ENCODE results near the gene NIPBL.
A peak's percentile ranks its signal among the peaks of the same experiment; 100 is the strongest.
"Not testable (repeated sequence)": the region's sequence is repeated elsewhere in the genome, so short reads cannot be mapped to it uniquely, and the experiment has no call there.

Gene NIPBL

DNA sequence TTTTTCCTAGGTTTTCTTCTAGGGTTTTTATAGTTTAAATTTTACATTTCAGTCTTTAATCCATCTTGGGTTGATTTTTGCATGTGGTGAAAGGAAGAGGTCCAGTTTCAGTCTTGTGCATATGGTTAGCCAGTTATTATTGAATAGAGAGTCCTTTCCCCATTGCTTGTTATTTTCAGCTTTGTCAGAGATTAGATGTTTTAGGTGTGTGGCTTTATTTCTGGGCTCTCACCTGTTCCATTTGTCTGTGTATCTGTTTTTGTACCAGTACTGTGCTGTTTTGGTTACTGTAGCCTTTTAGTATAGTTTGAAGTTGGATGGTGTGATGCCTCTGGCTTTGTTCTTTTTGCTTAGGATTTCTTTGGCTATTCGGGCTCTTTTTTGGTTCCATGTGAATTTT, 25.8 kb downstream of the NIPBL start:
- DNase-seq = no peak

DNA sequence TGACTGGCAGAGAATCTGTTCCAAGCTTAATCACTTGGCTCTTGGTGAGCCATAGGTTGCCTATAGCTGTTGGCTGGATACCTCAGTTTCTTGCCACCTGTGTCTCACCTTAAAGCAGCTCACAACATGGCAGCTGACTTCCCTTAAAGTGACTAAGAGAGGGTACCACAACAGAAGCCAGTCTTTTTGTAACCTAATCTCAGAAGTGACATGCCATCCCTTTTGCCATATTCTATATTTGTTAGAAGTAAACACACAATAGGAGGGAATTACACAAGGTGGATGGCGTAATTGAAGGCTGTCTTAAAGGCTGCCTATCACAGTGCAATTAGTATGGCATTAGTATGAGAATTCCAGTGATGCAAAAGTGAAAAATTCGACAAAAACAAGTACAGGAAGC, 28.1 kb downstream of the NIPBL start:
- no peak for DNase-seq

DNA sequence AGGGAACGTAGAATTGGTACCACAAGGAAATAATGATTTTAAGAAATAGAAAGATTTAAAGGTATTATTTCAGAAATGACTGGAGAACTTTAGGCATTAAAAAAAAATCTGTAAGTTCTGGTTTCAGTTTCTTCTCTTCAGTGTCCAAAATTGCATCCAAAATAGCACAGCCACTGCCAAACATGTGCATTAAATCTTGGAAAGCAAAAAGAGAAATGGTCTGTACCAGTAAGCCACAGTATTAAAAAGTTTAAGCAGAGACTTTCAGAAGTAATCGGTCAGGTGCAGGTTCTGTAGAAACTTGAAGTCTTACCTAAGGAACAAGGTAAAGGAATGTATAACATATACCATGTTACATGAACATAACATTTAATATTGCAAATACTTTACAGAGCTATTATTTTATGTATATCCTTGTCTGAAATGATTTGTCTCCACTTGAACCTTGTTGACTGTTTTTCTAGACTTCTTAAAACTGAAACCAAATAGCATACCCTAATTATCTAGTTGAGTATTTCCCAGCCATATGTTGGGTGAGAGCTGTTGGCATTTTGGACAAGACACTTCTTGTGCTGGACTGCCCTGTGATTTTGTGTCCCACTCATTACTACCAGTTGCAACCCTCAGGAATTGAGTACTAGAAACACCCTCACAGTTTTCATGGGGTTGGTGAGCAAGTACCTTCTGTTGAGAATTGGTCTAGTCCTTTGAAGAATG, 32.1 kb downstream of the NIPBL start:
- DNase-seq = no peak

GRCh38 chr5:36915653-36916052, 39.1 kb downstream of the NIPBL start:
- DNase-seq = no peak

GRCh38 chr5:36916614-36917013, 40.0 kb downstream of the NIPBL start:
- not testable (repeated sequence) for DNase-seq

GRCh38 chr5:36917358-36917757, 40.8 kb downstream of the NIPBL start:
- DNase-seq = not testable (repeated sequence)

DNA sequence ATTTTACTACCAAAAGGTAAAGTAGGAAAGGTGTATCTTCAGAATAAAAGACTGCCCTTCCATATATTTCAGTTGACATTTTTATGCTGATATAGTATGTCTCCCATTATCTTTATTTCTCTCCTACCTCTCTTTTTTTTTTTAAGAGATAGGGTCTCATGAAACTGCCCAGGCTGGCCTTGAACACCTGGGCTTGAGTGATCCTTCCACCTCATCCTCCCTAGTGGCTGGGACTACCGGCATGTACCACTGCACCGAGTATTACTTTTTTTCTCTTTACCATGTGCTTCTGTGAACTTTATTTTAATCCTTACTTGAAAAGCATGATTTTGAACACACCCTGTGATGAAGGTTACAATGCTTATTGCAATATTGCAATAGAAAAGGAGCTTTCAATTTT, 42.7 kb downstream of the NIPBL start:
- no peak for DNase-seq

- no peak for DNase-seq
Observed at GRCh38 chr5:36919650-36920049, 43.1 kb downstream of the NIPBL start.

DNA sequence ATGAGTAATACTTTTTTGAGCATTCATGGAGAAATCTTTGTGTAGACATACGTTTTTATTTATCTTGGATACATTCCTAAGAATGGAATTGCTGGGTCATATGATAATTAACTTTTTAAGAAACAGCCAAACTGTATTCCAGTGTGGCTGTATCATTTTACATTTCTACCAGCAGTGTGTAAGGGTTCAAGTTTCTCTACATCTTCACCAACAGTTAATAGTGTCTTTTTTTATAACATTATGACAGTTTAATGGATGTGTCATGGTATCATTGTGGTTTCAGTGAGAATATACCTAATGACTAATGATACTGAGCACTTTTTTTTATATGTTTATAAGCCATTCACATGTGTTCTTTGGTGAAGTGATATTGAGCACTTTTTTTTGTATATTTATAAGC, 52.4 kb downstream of the NIPBL start:
- DNase-seq = no peak

DNA sequence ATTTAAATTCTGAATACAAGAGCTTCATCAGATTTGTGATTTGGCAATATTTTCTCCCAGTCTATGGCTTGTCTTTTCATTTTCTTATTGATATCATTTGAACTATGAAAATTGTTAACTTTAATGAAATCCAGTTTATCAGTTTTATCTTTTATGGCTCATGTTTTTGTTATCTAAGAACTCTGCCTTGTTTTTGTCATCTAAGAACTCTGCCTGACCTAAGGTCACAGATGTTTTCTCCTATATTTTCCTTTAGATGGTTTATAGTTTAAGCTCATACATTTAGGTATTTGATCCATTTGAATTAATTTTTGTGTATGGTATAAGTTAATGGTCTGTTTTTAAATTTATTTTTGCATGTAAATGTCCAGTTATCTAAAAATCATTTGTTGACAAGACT, 52.9 kb downstream of the NIPBL start:
- no peak for DNase-seq

- no peak for DNase-seq
Observed at GRCh38 chr5:36932056-36932455, 55.5 kb downstream of the NIPBL start.

DNA sequence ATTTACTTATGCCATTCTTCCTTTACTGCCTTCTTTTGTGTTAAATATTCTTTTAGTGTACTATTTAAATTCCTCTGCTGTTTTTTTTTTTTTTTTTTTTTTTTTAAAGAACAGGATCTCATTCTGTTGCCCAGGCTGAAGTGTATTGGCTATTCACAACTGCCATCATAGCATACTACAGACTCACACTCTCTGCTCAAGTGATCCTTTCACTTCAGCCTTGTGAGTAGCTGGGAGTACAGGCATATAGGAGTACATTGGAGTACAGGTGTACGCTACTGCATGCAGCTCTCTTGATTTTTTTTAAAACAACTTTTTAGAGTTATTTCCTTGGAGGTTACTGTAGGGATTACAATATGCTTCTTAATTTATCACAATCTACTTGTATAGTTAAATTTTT, 56.1 kb downstream of the NIPBL start:
- no peak for DNase-seq

DNA sequence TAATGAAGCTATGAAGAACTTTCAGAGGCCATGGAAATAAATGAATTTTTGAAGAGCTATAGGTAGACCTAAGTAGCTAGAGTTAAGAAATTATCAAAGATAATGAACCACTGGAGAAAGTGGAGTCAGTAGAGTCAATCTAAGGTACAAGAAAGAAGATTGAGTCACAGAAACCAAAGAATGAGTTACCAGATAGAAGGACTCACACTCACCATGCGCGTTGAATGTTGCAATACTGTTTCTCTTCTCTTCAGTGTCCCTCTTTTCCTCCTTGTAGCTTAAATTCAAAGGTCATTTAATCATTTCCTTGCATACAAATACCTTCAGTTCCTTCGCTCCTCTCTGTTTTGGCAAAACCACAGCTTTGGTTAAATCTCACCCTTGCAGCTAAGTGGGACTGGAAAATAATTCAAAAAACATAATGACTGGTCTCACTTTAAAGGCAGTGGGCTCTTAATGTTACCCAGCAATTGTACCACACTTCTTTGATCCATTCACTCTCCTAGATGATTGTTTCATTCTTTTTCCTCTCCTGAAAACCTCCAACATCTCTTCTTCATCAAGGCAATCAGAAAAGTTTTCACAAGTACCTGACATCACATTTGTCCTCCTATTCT, 58.3 kb downstream of the NIPBL start:
- no peak for DNase-seq

DNA sequence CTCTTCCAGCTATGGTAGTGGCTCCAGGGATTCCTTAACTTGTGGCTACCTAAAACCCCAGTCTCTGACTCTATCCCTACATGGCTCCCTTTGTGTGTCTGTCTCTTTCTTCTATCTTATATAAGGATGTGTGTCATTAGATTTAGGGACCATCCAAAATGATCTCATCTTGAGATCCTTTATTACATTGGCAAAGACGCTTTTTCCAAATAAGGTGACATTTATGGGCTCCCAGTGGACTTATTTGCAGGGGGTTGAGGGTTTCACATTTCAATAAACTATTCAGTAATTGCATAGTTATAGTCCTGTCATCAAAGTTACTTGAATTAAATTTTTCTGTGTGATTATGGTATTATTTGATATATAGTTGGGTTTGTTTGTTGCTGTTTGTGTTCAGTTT, 59.2 kb downstream of the NIPBL start:
- no peak for DNase-seq

- no peak for DNase-seq
Observed at GRCh38 chr5:36936309-36936708, 59.7 kb downstream of the NIPBL start.

DNA sequence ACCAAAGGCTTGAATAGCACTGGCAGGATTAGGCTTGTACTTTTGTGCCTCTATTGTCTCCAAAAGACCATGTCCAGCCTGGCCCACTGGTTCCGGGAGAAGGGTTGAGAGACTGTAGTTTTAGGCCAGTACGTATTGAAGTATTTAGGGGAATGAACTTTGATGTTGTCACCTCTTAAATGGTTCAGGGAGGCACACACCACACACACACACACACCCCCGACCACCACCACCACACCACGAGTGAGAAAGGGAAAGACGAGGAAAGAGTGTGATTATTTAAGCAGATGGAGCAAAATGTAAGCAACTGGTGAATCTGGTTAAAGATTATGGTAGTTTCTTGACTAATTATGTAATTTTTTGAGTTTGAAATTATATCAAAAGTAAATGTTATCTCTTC, 61.6 kb downstream of the NIPBL start:
- DNase-seq = no peak

DNA sequence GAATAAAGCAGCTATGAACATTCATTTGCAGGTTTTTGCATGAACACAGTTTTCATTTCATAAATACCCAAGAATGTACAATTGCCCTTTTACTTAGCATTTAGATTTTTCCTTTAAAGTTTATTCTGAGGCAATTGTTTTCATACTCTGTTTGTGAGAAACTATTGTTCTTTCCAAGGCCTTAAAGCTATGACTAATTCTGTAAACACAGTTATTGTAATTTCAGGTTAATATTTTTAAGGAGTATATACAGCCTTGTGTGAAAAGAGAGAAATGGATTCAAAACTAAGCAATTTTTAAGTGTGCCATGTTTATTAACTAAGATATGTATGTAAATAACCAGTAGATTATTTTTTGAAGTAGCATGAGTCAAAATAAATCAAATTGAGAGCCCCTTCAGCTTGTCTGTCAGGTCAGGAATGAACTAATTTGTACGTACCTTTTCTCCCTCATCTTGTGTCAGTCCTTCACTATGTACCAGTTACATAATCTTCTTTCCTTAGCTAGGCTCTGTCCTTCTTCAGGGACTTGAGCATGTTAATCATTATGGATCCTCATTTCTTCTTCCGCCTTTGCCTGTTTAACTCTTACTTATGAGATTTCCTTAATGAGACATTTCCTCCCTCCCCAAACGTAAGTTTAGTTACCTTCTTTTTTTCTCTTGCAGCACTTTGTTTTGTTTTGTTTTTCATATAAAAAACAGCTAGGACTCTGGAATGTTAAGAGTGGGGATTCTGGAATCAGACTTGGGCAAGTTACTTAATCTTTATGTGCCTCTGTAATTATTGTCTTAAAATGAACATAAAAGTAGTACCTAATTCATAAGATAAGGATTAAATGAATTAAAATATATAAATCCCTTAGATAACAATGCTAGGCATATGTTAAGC, 63.6 kb downstream of the NIPBL start:
- DNase-seq = no peak

GRCh38 chr5:36943584-36943983, 67.0 kb downstream of the NIPBL start:
- no peak for DNase-seq

DNA sequence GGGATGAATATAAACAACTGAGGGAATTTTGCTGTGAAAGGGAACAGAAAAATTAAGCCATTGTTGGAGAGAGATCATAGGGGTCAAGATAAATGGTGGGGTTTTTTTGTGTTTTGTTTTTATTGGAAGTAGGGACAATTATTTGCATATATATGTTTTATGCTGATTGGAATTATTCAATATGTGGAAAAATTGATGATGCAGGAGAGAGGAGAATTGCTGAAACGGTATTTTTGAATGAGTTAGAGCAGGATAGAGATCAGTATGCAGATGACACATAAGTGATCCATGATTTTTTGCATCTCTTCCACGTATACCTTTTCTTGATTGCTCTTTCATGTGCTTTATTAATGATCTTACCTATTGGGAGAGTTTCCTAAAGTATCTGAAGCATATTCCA, 67.5 kb downstream of the NIPBL start:
- DNase-seq = no peak

- DNase-seq = peak; percentile 64
Observed at GRCh38 chr5:36944607-36945225, 68.1 kb downstream of the NIPBL start.

GRCh38 chr5:36945687-36946086, 69.1 kb downstream of the NIPBL start:
- no peak for DNase-seq

- no peak for DNase-seq
Observed at GRCh38 chr5:36946101-36946500, 69.5 kb downstream of the NIPBL start.

- DNase-seq = no peak
Observed at GRCh38 chr5:36948041-36948440, 71.5 kb downstream of the NIPBL start.

- no peak for DNase-seq
Observed at GRCh38 chr5:36948650-36949049, 72.1 kb downstream of the NIPBL start.
